Measurements from ENCODE around the gene PSME2. TPM values are rescaled to one million over a fixed set of nuclear protein-coding genes. Genes with fewer than 3 reads are reported as not detected.
A peak's percentile ranks its signal among the peaks of the same experiment; 100 is the strongest.

PSME2 gene
- total and polyA plus RNA-seq, 11 donors, result 51.4 to 360 (median 90.4) TPM

DNA sequence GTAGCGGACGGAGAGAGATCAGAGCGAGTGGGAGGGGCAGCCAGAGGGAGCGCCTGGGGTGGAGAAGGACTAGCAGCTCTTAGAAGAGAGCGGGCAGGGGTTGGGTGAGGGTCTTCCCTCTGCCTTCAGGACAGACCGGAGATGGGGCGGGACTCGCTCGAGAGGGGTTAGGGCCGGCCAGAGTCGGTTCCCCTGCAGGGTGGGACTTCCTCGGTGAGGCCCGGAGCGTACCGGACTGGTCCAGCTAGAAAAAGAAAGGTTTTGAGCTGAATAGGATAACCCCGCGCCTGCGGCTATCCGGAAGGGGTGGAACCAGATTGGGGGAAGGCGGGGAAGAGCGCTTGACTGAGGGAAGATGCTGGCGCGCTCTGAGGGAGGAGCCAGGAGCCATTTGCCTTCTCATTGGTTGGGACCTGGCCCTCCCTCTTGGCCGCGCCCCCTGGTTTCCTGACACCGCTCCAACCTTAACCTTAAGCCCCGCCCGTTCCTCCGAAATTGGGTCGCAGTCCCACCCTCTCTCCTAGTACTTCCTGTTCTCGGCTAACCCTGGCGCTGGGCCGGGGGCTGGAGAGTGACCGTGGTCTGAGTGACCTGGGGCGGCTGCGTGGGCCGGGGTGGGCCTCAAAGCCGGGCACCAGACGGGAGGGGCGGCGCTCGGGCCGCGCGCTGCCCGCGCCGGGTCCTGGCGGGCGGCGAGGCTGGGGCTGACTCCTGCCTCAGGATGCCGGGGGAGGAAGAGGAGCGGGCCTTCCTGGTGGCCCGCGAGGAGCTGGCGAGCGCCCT lies 759 bp upstream of the PSME2 start, which contains the start of gene RNF31:
TSS of gene RNF31 (plus strand) at position 521 of the 783 bp plus-strand sequence. CDS start at position 722, 201 bp downstream.
- WGBS, 4 donors, result 0 to 1% (median 0%) methylated on average over 49 to 57 of the region's 57 CpGs
- Histone ChIP-seq H3K27me3 (no peaks in the 10 kb centered on the region), H3K4me3 (peak within 1 kb of the TSS; percentile 57 to 94 (median 84)), H3K36me3 (peaks cover 0 to 63% (median 45%) of the 10 kb centered on the region in 9 donors), H3K9me3 (no peaks in the 10 kb centered on the region), H3K4me1 (peaks cover 6 to 51% (median 25%) of the 10 kb centered on the region in 12 donors), H3K27ac (peak within 1 kb of the TSS; percentile 49 to 97 (median 94))
- DNase-seq, result peak; percentile 98 to 99 (median 99)
- intact Hi-C loops (cut with DNase I), result loop anchor here in 2 of 10 donors (1.0 to 5.0 kb wide), 3 partner anchors 14 to 35 kb away; partner anchors contain the start of genes DCAF11 (in 2 of the 2), NRL (in 2 of the 2) and IRF9 (in 1 of the 2)
- TF ChIP-seq POLR2A (IDR thresholded peaks at IDR 0.05), result peak in 1 of 2 donors; percentile 56
- TF ChIP-seq, protein P1, sequence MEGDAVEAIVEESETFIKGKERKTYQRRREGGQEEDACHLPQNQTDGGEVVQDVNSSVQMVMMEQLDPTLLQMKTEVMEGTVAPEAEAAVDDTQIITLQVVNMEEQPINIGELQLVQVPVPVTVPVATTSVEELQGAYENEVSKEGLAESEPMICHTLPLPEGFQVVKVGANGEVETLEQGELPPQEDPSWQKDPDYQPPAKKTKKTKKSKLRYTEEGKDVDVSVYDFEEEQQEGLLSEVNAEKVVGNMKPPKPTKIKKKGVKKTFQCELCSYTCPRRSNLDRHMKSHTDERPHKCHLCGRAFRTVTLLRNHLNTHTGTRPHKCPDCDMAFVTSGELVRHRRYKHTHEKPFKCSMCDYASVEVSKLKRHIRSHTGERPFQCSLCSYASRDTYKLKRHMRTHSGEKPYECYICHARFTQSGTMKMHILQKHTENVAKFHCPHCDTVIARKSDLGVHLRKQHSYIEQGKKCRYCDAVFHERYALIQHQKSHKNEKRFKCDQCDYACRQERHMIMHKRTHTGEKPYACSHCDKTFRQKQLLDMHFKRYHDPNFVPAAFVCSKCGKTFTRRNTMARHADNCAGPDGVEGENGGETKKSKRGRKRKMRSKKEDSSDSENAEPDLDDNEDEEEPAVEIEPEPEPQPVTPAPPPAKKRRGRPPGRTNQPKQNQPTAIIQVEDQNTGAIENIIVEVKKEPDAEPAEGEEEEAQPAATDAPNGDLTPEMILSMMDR (IDR thresholded peaks at IDR 0.05), result no peak
- ATAC-seq, result peak; percentile 93 to 97 (median 95)

DNA sequence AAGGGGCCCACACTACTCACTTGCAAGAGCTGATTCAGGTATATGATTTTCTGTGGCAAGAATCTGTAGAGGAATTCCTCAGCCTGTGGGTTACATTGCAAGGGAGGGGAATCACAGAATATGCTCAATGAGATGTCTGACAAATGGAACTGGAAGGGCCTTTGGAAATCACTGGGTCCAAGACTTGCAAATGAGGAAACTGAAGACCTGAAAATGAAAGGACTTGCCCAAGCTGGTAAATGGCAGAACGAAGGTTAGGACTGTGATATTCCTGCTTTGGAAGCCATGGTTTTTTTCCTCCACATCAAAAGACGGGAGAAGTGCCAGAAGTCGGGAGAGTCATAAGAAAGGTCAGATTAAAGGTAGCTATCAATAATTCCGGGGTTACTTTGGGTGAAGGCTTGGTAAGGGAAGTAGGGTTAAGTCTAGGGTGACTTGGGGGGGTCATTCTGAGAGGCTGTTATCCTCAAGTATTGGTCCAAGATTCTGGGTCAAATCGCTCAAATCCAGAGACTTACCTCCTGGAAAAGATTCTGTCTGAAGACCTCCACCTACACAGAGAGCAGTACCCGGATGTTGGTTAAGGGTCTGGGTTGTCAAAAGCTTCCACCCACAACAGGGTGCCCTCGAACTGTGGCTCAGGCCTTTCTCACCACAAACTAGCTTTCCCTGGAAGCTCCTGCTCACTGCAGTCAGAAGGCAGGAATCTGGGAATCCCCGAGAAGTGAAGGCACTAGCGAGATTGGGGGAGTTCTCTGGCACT lies 539 bp downstream of the PSME2 start:
- Histone ChIP-seq H3K9me3 (no peaks in the 10 kb centered on the region), H3K27ac (peak overlapping the region; percentile 49 to 97 (median 94)), H3K36me3 (peaks cover 0 to 50% (median 32%) of the 10 kb centered on the region in 9 donors), H3K4me3 (peak overlapping the region; percentile 57 to 94 (median 84)), H3K27me3 (no peaks in the 10 kb centered on the region), H3K4me1 (peaks cover 6 to 60% (median 29%) of the 10 kb centered on the region in 12 donors)
- 12 to 22% (median 14%) methylated on average over 7 to 9 of the region's 9 CpGs for WGBS, 4 donors
- DNase-seq (no peak), ATAC-seq (no peak)
- TF ChIP-seq POLR2A (IDR thresholded peaks at IDR 0.05), result no peak
- TF ChIP-seq, protein P1 (IDR thresholded peaks at IDR 0.05), result no peak
- intact Hi-C loops (cut with DNase I), result loop anchor here in 2 of 10 donors (1.0 to 5.0 kb wide), 2 partner anchors 32 to 34 kb away; partner anchors contain the start of genes DCAF11 (in 2 of the 2) and NRL (in 2 of the 2)

DNA sequence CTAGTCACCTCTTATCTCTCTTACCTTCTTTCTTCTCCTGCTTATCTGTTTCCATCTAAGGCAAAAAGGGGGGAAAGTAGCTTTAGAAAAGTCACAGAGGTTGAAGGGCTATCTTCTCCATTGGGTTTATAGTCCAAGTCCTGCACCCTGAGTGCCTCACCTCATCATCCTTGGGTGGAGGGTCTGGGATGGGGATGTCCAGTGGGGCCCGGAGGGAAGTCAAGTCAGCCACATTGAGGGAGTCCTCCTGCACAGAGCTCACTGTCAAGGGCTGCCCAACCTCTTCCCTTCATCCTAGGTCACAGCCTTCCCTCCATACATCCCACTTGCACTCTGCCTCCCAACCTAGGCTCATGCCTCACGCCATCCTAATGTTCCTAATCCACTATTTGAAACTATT lies 1.2 kb downstream of the PSME2 start:
- Histone ChIP-seq H3K4me1 (peaks cover 6 to 67% (median 33%) of the 10 kb centered on the region in 12 donors), H3K27me3 (no peaks in the 10 kb centered on the region), H3K9me3 (no peaks in the 10 kb centered on the region), H3K36me3 (peaks cover 0 to 43% (median 26%) of the 10 kb centered on the region in 9 donors), H3K4me3 (peak overlapping the region in 5 of 12 donors; percentile 79 to 94 (median 83)), H3K27ac (peak overlapping the region in 7 of 12 donors; percentile 92 to 97 (median 96))
- TF ChIP-seq, protein P1 (IDR thresholded peaks at IDR 0.05), result no peak
- TF ChIP-seq POLR2A (IDR thresholded peaks at IDR 0.05), result no peak
- ATAC-seq (no peak), DNase-seq (peak in 1 of 5 donors; percentile 26)
- WGBS, 4 donors, result 94 to 97% (median 96%) methylated on average over 2 of the region's 2 CpGs
- intact Hi-C loops (cut with DNase I), result loop anchor here in 1 of 10 donors (5.0 kb wide), 1 partner anchor 33 kb away; the partner anchor contains the start of genes DCAF11 and NRL

Data from heart left ventricle (tissue), 16 donors.